K562 (cell line): Measurements from ENCODE around the gene LSS. TPM values are rescaled to one million over a fixed set of nuclear protein-coding genes. Genes with fewer than 3 reads are reported as not detected.
A peak's percentile ranks its signal among the peaks of the same experiment; 100 is the strongest.

Experiments
- DACH1 ChIP-seq: fragments of 450-650 bp; IDR thresholded peaks from 2 replicates; pipeline ENCODE4 v1.6.1; 2018; ENCODE audit not compliant: partially characterized antibody
- FOXJ3 ChIP-seq: sonication (generic); formaldehyde crosslinking; IDR thresholded peaks from 2 replicates; pipeline ENCODE4 v1.4.0; 2020; ENCODE audit warnings: mild to moderate bottlenecking, missing genetic modification reagents
- FOXK2 ChIP-seq, 2 experiments: fragments of 450-650 bp; IDR thresholded peaks in 1 of 2; conservative IDR thresholded peaks in 1 of 2; 2 replicates each; pipeline ENCODE4 v1.6.1; 2016; ENCODE audit warnings: low read depth in 2 of 2, mild to moderate bottlenecking in 1 of 2
- HNRNPK ChIP-seq: fragments of 200-400 bp; formaldehyde crosslinking; IDR thresholded peaks from one replicate; pipeline ENCODE4 v1.6.1; 2018; ENCODE audit warnings: mild to moderate bottlenecking, low read depth, low read length; ENCODE audit not compliant: poor library complexity, severe bottlenecking
- HNRNPLL ChIP-seq: fragments of 200-400 bp; formaldehyde crosslinking; IDR thresholded peaks from 2 replicates; pipeline ENCODE4 v1.6.1; 2017; ENCODE audit warnings: low read length, low read depth, mild to moderate bottlenecking; ENCODE audit not compliant: poor library complexity, severe bottlenecking
- TAF9B ChIP-seq: fragments of 450-650 bp; IDR thresholded peaks from 2 replicates; pipeline ENCODE4 v1.6.1; 2018; ENCODE audit warnings: mild to moderate bottlenecking; ENCODE audit not compliant: partially characterized antibody
- polyA plus RNA-seq, 8 experiments: library from polyadenylated mRNA; depleted of rRNA in 4 of 8; stranded (reverse) in 5 of 8; unstranded in 3 of 8; fragments of >200 nt; fragmentation: Nextera tagmentation in 2 of 8; fragmentation: Illumina TruSeq in 1 of 8; extraction: Ambion mirVana in 2 of 8; extraction: Trizol in 1 of 8; gene quantifications; 2 replicates each; pipeline versions ENCODE4 v1.2.1 to v1.2.3, GENCODE V29; 2011 to 2014; ENCODE audit warnings: inconsistent platforms in 1 of 8, missing spikeins in 1 of 8
- total RNA-seq, 7 experiments: library from RNA; depleted of rRNA in 6 of 7; stranded (reverse); fragments of >200 nt in 6 of 7; fragmentation: Illumina TruSeq in 2 of 7; extraction: Trizol in 2 of 7; gene quantifications; 2 replicates each; pipeline versions ENCODE4 v1.2.1 to v1.2.3, GENCODE V29; 2011 to 2021; ENCODE audit warnings: low replicate concordance in 1 of 7
- TF ChIP-seq, protein P1 (sequence below), 2 experiments: fragments of 450-650 bp; formaldehyde crosslinking in 1 of 2; IDR thresholded peaks; 2 replicates each; pipeline versions ENCODE4 v1.4.0 to v1.6.1; 2014 to 2020; ENCODE audit warnings: mild to moderate bottlenecking in 2 of 2, borderline replicate concordance in 1 of 2, low read depth in 1 of 2
- TF ChIP-seq, protein P2 (sequence below): sonication (generic); formaldehyde crosslinking; IDR thresholded peaks from 2 replicates; pipeline ENCODE4 v1.8.0; 2022; ENCODE audit warnings: missing genetic modification reagents, mild to moderate bottlenecking, moderate library complexity, borderline replicate concordance
- TF ChIP-seq, protein P3 (sequence below): fragments of 250-450 bp; sonication (Bioruptor Pico); IDR thresholded peaks from 2 replicates; pipeline ENCODE4 v1.9.0; 2021; ENCODE audit warnings: mild to moderate bottlenecking
- TF ChIP-seq, protein P4 (sequence below): sonication (generic); formaldehyde crosslinking; IDR thresholded peaks from 2 replicates; pipeline ENCODE4 v1.8.0; 2022; ENCODE audit warnings: mild to moderate bottlenecking, missing genetic modification reagents

LSS gene
- total and polyA plus RNA-seq, 9 of the 15 experiments (the other 6 are each of a cell fraction or from before 2014, with no cell fraction given), result 2.2 to 89.5 (median 37.4) TPM

DNA sequence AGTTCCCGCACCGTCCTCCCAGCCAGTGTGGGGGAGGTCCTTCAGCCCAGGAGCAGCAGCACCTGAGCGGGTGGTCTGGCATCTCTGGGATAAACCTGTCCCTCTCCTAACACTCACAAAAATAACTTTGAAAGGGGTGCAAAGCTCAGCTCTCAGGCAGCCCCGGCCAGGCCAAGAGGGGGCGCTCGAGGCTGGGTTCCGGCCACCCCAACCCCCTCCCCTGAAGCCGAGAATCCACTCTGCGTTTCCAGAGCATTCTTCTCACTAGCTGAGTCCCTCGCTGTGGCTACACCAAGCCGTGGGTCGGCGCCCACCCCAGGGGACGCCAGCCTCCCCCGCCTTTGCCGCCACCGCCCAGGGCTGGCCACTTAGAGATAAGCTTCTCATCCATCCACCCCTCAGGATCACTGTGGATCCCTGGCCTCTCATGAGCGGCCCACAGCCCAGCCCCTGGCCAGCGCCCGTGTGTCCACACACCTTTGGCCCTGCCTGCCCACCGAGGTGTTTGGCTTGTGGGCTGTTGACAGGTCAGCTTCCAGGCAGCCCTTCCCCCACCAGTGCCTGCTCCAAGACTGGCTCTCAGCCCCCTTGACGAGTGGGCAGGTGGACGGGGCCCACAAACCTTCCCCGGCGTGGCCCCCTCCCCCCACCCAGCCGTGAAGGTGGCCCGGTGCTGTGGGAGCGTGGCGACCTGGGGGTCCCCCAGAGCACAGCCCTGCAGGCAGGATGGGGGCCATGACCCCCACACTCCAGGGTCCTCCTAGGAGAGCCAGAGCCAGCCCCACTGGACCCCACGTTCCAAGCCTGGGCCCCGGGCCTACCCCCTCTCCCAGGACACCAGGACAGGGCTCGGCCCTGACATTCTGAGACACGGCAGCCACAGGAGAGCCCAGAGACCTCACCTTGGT lies 75.1 kb downstream of the LSS start (continued):
- TF ChIP-seq, protein P1, sequence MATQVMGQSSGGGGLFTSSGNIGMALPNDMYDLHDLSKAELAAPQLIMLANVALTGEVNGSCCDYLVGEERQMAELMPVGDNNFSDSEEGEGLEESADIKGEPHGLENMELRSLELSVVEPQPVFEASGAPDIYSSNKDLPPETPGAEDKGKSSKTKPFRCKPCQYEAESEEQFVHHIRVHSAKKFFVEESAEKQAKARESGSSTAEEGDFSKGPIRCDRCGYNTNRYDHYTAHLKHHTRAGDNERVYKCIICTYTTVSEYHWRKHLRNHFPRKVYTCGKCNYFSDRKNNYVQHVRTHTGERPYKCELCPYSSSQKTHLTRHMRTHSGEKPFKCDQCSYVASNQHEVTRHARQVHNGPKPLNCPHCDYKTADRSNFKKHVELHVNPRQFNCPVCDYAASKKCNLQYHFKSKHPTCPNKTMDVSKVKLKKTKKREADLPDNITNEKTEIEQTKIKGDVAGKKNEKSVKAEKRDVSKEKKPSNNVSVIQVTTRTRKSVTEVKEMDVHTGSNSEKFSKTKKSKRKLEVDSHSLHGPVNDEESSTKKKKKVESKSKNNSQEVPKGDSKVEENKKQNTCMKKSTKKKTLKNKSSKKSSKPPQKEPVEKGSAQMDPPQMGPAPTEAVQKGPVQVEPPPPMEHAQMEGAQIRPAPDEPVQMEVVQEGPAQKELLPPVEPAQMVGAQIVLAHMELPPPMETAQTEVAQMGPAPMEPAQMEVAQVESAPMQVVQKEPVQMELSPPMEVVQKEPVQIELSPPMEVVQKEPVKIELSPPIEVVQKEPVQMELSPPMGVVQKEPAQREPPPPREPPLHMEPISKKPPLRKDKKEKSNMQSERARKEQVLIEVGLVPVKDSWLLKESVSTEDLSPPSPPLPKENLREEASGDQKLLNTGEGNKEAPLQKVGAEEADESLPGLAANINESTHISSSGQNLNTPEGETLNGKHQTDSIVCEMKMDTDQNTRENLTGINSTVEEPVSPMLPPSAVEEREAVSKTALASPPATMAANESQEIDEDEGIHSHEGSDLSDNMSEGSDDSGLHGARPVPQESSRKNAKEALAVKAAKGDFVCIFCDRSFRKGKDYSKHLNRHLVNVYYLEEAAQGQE (IDR thresholded peaks at IDR 0.05; ENCODE audit: borderline replicate concordance), result peak; percentile 71
- TF ChIP-seq, protein P1 (CRISPR knock-in tag; IDR thresholded peaks at IDR 0.05; ENCODE audit: low read depth), result no peak
- TF ChIP-seq HNRNPLL (no peak), FOXK2 (conservative IDR thresholded peaks at IDR 0.05 in 1 of 2, IDR thresholded peaks at IDR 0.05 in 1 of 2; ENCODE audit: low read depth in 2 of 2) (no peak), DACH1 (no peak), TAF9B (no peak), FOXJ3 (CRISPR knock-in tag) (no peak), HNRNPK (no peak)
- TF ChIP-seq, protein P2, sequence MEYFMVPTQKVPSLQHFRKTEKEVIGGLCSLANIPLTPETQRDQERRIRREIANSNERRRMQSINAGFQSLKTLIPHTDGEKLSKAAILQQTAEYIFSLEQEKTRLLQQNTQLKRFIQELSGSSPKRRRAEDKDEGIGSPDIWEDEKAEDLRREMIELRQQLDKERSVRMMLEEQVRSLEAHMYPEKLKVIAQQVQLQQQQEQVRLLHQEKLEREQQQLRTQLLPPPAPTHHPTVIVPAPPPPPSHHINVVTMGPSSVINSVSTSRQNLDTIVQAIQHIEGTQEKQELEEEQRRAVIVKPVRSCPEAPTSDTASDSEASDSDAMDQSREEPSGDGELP (CRISPR knock-in tag), result peak; percentile 74; the same call in 1 of the 2 replicates
- TF ChIP-seq, protein P3, sequence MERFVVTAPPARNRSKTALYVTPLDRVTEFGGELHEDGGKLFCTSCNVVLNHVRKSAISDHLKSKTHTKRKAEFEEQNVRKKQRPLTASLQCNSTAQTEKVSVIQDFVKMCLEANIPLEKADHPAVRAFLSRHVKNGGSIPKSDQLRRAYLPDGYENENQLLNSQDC, result no peak
- TF ChIP-seq, protein P4, sequence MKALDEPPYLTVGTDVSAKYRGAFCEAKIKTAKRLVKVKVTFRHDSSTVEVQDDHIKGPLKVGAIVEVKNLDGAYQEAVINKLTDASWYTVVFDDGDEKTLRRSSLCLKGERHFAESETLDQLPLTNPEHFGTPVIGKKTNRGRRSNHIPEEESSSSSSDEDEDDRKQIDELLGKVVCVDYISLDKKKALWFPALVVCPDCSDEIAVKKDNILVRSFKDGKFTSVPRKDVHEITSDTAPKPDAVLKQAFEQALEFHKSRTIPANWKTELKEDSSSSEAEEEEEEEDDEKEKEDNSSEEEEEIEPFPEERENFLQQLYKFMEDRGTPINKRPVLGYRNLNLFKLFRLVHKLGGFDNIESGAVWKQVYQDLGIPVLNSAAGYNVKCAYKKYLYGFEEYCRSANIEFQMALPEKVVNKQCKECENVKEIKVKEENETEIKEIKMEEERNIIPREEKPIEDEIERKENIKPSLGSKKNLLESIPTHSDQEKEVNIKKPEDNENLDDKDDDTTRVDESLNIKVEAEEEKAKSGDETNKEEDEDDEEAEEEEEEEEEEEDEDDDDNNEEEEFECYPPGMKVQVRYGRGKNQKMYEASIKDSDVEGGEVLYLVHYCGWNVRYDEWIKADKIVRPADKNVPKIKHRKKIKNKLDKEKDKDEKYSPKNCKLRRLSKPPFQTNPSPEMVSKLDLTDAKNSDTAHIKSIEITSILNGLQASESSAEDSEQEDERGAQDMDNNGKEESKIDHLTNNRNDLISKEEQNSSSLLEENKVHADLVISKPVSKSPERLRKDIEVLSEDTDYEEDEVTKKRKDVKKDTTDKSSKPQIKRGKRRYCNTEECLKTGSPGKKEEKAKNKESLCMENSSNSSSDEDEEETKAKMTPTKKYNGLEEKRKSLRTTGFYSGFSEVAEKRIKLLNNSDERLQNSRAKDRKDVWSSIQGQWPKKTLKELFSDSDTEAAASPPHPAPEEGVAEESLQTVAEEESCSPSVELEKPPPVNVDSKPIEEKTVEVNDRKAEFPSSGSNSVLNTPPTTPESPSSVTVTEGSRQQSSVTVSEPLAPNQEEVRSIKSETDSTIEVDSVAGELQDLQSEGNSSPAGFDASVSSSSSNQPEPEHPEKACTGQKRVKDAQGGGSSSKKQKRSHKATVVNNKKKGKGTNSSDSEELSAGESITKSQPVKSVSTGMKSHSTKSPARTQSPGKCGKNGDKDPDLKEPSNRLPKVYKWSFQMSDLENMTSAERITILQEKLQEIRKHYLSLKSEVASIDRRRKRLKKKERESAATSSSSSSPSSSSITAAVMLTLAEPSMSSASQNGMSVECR, result no peak; the same call in 1 of the 2 replicates
